GM19043 (cell line): ENCODE measurements around the gene AMY1B.
"Not testable (repeated sequence)": the region's sequence is repeated elsewhere in the genome, so short reads cannot be mapped to it uniquely, and the experiment has no call there.

Experiments
- ATAC-seq: cut with Tn5 transposase; IDR thresholded peaks from one replicate; pipeline ENCODE4 v1.9.1; 2021; ENCODE audit warnings: low read depth; ENCODE audit not compliant: unreplicated experiment

Gene AMY1B

DNA sequence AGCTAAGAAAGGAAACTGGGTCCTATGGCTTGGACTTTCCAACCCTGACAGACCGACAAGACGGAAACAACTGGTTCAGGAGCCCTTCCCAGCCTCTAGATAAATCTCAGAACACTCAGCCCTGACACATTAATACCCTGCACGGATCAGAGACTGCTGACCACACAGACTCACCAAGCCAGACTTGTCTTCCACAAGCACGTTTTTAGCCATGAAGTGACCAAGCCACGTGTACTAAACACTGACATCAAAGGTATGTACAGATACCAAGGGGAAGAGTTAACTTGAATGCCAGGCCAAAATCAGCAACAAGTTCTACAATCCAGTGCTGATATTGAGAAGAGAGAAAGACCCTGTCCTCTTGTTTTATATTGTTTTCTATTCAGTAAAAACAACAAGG is at the start of gene AMY1B:
Gene AMY1B, minus strand, starts transcription at position 101 of the 400 bp plus-strand sequence. CDS start 571 bp downstream, outside the sequence.
- ATAC-seq, result not testable (repeated sequence)

DNA sequence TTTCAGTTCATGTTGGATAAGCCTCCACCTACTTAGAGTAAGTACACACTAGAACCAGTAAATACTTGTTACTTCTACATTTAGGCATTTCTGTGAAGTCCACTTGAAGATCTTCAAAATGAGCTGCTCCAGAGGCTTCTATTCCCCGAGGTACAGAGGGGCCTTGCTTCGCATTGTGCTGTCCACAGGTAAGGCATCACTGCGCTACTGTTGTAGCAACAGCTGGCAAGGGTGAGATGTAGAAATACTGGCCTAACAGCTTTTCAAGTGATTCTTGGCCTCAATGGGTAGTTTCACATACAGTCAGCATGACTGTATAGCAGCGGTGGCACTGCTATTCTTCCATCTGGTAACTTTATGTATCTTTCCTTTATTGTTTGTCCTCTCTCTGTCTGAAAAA is 49.0 kb upstream of the AMY1B start:
- ATAC-seq, result not testable (repeated sequence)

DNA sequence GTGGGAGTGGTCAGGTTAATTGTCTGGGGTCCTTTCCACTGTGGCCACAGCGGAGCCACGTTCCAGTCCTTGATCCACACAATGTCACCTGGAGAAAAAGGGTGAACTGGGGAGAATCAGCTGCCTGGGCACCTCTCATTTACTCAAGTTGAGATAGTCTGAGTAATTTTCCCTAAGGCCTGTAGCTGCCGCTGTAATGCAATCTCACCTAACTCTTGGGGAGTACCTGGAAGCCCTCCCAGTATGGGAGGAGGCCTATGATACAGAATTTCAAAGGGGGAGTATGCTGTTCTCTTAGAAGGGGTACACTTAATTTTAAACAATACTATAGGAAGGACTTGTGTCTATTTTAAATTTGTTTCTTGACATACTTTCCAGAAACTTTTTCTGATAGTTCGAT is 48.4 kb upstream of the AMY1B start:
- not testable (repeated sequence) for ATAC-seq

- not testable (repeated sequence) for ATAC-seq
Observed at GRCh38 chr1:103738031-103738430, 42.0 kb upstream of the AMY1B start.

DNA sequence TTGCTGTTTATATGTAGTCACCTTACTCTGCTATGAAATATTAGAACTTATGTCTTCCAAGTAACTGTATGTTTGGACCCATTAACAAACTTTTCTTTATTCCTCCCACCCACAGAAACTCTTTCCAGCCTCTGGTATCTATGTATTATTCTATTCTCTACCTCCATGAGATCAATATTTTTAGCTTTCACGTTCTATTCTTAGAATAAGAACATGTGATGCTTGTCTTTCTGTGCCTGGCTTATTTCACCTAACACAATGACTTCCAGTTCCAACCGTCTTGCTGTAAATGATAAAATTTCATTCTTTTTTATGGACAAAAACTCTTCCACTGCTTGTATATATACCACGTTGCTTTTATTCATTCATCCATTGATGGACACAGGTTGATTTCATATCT is 39.3 kb upstream of the AMY1B start:
- not testable (repeated sequence) for ATAC-seq

DNA sequence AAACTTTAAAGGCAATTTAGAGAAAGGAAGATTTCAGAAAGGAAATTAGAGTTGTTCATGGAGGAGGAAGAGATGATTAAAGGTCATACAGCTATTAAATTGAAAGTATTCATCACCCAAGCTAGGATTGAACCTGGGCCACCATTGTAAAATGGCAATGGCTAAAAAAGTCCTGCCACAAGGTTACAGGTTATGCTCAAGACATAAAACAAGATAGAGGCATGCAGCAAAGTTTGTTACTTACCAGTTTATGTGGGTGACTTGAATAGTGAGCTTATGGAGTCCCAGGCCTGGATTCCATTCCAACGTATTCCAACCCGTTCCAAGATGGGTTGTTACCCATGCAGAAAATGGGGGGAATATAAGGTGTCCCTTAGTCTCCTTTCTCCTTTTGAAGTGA is 25.5 kb upstream of the AMY1B start:
- not testable (repeated sequence) for ATAC-seq

DNA sequence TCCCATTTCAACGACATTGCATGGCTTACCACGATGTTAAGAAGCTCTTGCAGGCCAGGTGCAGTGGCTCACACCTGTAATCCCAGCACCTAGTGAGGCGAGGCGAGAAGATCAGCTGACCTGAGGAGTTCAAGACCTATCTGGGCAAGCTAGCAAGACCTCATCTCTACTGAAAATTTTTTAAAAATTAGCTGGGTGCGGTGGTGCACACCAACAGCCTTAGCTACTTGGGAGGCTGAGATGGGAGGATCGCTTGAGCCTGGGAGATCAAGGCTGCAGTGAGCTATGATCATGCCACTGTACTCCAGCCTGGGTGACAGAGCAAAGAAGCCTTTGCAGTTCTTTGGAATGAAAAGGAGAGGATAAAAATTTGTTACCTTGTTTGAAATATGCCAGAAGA is 21.4 kb upstream of the AMY1B start:
- ATAC-seq, result not testable (repeated sequence)

- not testable (repeated sequence) for ATAC-seq
Observed at GRCh38 chr1:103710381-103710780, 14.4 kb upstream of the AMY1B start.

GRCh38 chr1:103707670-103708069 is 11.7 kb upstream of the AMY1B start:
- not testable (repeated sequence) for ATAC-seq

DNA sequence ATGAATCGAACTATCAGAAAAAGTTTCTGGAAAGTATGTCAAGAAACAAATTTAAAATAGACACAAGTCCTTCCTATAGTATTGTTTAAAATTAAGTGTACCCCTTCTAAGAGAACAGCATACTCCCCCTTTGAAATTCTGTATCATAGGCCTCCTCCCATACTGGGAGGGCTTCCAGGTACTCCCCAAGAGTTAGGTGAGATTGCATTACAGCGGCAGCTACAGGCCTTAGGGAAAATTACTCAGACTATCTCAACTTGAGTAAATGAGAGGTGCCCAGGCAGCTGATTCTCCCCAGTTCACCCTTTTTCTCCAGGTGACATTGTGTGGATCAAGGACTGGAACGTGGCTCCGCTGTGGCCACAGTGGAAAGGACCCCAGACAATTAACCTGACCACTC is 5.2 kb upstream of the AMY1B start:
- not testable (repeated sequence) for ATAC-seq

GRCh38 chr1:103700669-103701068 is 4.7 kb upstream of the AMY1B start:
- ATAC-seq, result not testable (repeated sequence)

GRCh38 chr1:103697430-103697829 is 1.4 kb upstream of the AMY1B start:
- ATAC-seq, result not testable (repeated sequence)

DNA sequence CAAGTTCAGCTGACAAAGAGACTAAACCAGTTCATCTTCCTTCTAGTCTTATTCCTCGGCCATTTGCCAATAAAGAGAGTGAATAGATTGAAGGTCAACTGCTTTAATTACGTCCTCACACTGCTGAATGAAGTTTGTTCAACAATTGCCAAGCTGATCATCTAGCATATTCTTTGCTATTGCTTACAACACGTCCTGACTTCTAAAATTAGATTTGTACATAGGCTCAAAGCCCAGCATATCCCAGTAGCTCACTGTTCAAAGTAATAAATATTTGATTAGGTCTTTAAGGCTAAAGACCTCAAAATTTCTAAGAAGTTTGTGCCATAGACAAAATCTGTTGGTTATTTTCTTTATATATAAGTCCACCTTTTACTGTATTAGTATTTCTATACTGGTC is 19.7 kb downstream of the AMY1B start:
- ATAC-seq, result not testable (repeated sequence)

DNA sequence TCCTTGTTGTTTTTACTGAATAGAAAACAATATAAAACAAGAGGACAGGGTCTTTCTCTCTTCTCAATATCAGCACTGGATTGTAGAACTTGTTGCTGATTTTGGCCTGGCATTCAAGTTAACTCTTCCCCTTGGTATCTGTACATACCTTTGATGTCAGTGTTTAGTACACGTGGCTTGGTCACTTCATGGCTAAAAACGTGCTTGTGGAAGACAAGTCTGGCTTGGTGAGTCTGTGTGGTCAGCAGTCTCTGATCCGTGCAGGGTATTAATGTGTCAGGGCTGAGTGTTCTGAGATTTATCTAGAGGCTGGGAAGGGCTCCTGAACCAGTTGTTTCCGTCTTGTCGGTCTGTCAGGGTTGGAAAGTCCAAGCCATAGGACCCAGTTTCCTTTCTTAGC is 40.5 kb downstream of the AMY1B start, which contains the start of gene AMY1A:
Gene AMY1A, plus strand, starts transcription at position 301 of the 400 bp plus-strand sequence. CDS start 571 bp downstream, outside the sequence.
- not testable (repeated sequence) for ATAC-seq

DNA sequence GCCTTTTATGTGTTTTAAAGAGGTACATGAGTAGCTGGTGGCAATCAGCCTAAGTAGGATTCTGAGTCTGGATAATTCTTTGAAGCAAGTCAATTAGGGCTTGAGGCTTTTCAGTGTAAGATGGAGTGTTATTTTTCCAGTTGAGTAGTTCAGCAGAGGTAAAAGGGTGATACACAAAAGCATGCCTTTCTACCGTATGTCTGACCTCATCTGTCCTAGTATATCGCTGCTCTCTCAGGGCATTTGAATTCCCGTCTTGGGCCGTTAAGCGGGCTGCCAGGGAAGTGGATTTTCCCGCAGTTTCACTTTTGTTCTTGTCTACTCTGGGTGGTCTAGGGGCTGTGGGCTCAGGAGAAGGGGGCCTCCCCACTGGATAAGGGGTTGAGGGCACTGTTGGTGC is 41.9 kb downstream of the AMY1B start:
- not testable (repeated sequence) for ATAC-seq

DNA sequence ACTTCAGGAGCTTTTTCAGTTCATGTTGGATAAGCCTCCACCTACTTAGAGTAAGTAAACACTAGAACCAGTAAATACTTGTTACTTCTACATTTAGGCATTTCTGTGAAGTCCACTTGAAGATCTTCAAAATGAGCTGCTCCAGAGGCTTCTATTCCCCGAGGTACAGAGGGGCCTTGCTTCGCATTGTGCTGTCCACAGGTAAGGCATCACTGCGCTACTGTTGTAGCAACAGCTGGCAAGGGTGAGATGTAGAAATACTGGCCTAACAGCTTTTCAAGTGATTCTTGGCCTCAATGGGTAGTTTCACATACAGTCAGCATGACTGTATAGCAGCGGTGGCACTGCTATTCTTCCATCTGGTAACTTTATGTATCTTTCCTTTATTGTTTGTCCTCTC is 45.1 kb downstream of the AMY1B start:
- not testable (repeated sequence) for ATAC-seq

DNA sequence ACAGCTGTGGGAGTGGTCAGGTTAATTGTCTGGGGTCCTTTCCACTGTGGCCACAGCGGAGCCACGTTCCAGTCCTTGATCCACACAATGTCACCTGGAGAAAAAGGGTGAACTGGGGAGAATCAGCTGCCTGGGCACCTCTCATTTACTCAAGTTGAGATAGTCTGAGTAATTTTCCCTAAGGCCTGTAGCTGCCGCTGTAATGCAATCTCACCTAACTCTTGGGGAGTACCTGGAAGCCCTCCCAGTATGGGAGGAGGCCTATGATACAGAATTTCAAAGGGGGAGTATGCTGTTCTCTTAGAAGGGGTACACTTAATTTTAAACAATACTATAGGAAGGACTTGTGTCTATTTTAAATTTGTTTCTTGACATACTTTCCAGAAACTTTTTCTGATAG is 45.7 kb downstream of the AMY1B start:
- not testable (repeated sequence) for ATAC-seq

DNA sequence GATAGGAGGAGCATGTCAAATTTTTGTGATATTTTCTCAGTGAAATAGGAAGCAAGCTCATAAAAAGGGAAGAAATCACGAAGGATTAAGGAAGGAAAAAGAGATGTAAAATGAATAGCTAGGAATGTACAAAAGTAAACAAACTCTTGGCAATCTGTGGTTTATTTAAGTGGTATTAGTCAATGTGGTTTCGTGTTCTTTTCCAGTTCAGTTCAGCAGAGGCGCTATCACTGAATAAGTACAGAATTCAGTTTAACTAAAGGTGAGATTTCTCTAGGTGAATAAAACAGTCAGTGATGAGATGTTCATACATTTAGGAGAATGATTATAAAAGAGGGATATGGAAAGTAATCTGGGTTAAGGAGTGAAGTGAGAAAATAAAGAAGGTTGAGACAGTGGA is 52.1 kb downstream of the AMY1B start:
- not testable (repeated sequence) for ATAC-seq

DNA sequence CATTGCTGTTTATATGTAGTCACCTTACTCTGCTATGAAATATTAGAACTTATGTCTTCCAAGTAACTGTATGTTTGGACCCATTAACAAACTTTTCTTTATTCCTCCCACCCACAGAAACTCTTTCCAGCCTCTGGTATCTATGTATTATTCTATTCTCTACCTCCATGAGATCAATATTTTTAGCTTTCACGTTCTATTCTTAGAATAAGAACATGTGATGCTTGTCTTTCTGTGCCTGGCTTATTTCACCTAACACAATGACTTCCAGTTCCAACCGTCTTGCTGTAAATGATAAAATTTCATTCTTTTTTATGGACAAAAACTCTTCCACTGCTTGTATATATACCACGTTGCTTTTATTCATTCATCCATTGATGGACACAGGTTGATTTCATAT is 54.8 kb downstream of the AMY1B start:
- ATAC-seq, result not testable (repeated sequence)
